ENCODE measurements around the gene MESP2. TPM values are rescaled to one million over a fixed set of nuclear protein-coding genes. Genes with fewer than 3 reads are reported as not detected.

MESP2 gene
- total and polyA plus RNA-seq, 2 of the 13 experiments (the other 11 are each of a cell fraction or from before 2014, with no cell fraction given), result not detected

- no TSS peak for BruUV-seq (replicated peaks)
These were observed 47.0 kb downstream of the MESP2 start for GRCh38 chr15:89822951-89823711.

More at GRCh38 chr15:89822951-89823711, 47.0 kb downstream of the MESP2 start:
- in situ Hi-C loops (cut with HindIII; ENCODE audit: extremely low pct_ligation_motif_present, low pct_unique_long_range_greater_than_20kb) (no loop called here), intact Hi-C loops (cut with micrococcal nuclease; ENCODE audit: unreplicated experiment) (no loop called here)
- ChIA-PET POLR2A (no interaction called here), CTCF (ENCODE audit: low intra/inter-chr PET ratio, low total read pairs) (no interaction called here)
- H3K9me3 ChIP-seq (ENCODE audit: low read length), result no peaks in the 10 kb centered on the region
- no peak overlapping the region for H2AFZ ChIP-seq (ENCODE audit: low read length)
- DNase-seq (ENCODE audit: low spot score) (no peak), FAIRE-seq (no peak), ATAC-seq (no peak)
- no peak overlapping the region for H3K4me3 ChIP-seq (replicated peaks in 1 of 3; ENCODE audit: insufficient read depth in 1 of 3, low read depth in 2 of 3, low read length in 3 of 3)
- peaks cover 54% of the 10 kb centered on the region for H3K4me1 ChIP-seq (ENCODE audit: insufficient read depth, low read length)
- no peak overlapping the region for H3K9ac ChIP-seq (ENCODE audit: insufficient read depth, low read depth, low read length)
- 39% methylated on average over 4 of the region's 7 CpGs for WGBS (ENCODE audit: low lambda C conversion rate)
- no peak for TF ChIP-seq ZBTB49 (CRISPR knock-in tag; IDR thresholded peaks at IDR 0.05; ENCODE audit: borderline replicate concordance)
- no peak for TF ChIP-seq ZNF773 (CRISPR knock-in tag; IDR thresholded peaks at IDR 0.05; ENCODE audit: borderline replicate concordance)
- TF ChIP-seq MXI1 (IDR thresholded peaks at IDR 0.05; ENCODE audit: borderline replicate concordance, low read depth, low read length), result no peak
- TF ChIP-seq TOPORS (CRISPR knock-in tag; IDR thresholded peaks at IDR 0.05), result no peak
- no peak for TF ChIP-seq TFDP2 (CRISPR knock-in tag; IDR thresholded peaks at IDR 0.05)
- no peak for TF ChIP-seq NFYB (CRISPR knock-in tag; IDR thresholded peaks at IDR 0.05)
- no peak for TF ChIP-seq ZNF143 (CRISPR knock-in tag; IDR thresholded peaks at IDR 0.05)
- no peak for TF ChIP-seq ZNF350 (CRISPR knock-in tag; IDR thresholded peaks at IDR 0.05; ENCODE audit: borderline replicate concordance, low read depth)
- no peak for TF ChIP-seq ZNF747 (CRISPR knock-in tag; IDR thresholded peaks at IDR 0.05; ENCODE audit: borderline replicate concordance)
- no peak for TF ChIP-seq FOXA3 (CRISPR knock-in tag; IDR thresholded peaks at IDR 0.05)
- no peak for TF ChIP-seq FOXO4 (CRISPR knock-in tag; conservative IDR thresholded peaks at IDR 0.05)
- no peak for TF ChIP-seq ZNF260 (CRISPR knock-in tag; IDR thresholded peaks at IDR 0.05; ENCODE audit: borderline replicate concordance, low read depth)
- no peak for TF ChIP-seq KDM2A (CRISPR knock-in tag; IDR thresholded peaks at IDR 0.05; ENCODE audit: borderline replicate concordance, low read depth)
- TF ChIP-seq CERS6 (CRISPR knock-in tag; IDR thresholded peaks at IDR 0.05), result no peak
- no peak for TF ChIP-seq ZBTB7B (CRISPR knock-in tag; IDR thresholded peaks at IDR 0.05)
- no peak for TF ChIP-seq ZNF205 (CRISPR knock-in tag; IDR thresholded peaks at IDR 0.05)
- no peaks in the 10 kb centered on the region for H4K20me1 ChIP-seq (ENCODE audit: insufficient read depth, low read length)
- H3K36me3 ChIP-seq (replicated peaks in 1 of 2; ENCODE audit: control insufficient read depth in 1 of 2, insufficient read depth in 2 of 2, low read length in 2 of 2), result no peaks in the 10 kb centered on the region
- H3K27ac ChIP-seq (ENCODE audit: extremely low read length, insufficient read depth, low read length), result no peak overlapping the region
- H3K27me3 ChIP-seq (ENCODE audit: control insufficient read depth in 1 of 2, insufficient read depth in 2 of 2, low read length in 2 of 2), result peaks cover 0 to 15% of the 10 kb centered on the region in 2 experiments; a peak in 1 of 5 replicates
- H3K79me2 ChIP-seq (ENCODE audit: insufficient read depth, low read length), result no peaks in the 10 kb centered on the region
- no peak overlapping the region for H3K4me2 ChIP-seq (ENCODE audit: low read depth, low read length)
